GM23338 (cell line): ENCODE results near the gene MSL2. TPM values are rescaled to one million over a fixed set of nuclear protein-coding genes. Genes with fewer than 3 reads are reported as not detected.

ENCODE experiments used
- ATAC-seq: fragments of 200-7000 bp; cut with Tn5 transposase; 3 replicates; pipeline ENCODE4 v1.9.1; 2020
- DNase-seq: peaks from one replicate; pipeline ENCODE4 v3.0.0-alpha.2; 2015; ENCODE audit warnings: low spot score
- H2AFZ ChIP-seq: fragments of 200-600 bp; sonication (generic); 2 replicates; pipeline ENCODE4 v1.8.0; 2016; ENCODE audit warnings: antibody characterized with exemption, mild to moderate bottlenecking, moderate library complexity
- H3F3A ChIP-seq: fragments of 200-600 bp; sonication (generic); replicated peaks from 2 replicates; pipeline ENCODE4 v1.8.0; 2017; ENCODE audit warnings: antibody characterized with exemption, mixed run types, low read depth
- H3K27ac ChIP-seq: fragments of 200-600 bp; sonication (generic); 2 replicates; pipeline ENCODE4 v1.6.1; 2016; ENCODE audit warnings: low read depth
- H3K27me3 ChIP-seq: fragments of 200-600 bp; sonication (generic); 2 replicates; pipeline ENCODE4 v1.8.0; 2016; ENCODE audit warnings: mild to moderate bottlenecking, mixed run types, moderate library complexity; ENCODE audit not compliant: insufficient read depth
- H3K36me3 ChIP-seq: fragments of 200-600 bp; sonication (generic); 2 replicates; pipeline ENCODE4 v1.8.0; 2016; ENCODE audit warnings: mild to moderate bottlenecking; ENCODE audit not compliant: insufficient read depth
- H3K4me1 ChIP-seq: fragments of 200-600 bp; sonication (generic); 2 replicates; pipeline ENCODE4 v1.8.0; 2016; ENCODE audit warnings: mild to moderate bottlenecking, moderate library complexity; ENCODE audit not compliant: insufficient read depth
- H3K4me2 ChIP-seq: fragments of 200-600 bp; sonication (generic); 2 replicates; pipeline ENCODE4 v1.7.1; 2017; ENCODE audit warnings: mixed run types
- H3K4me3 ChIP-seq: fragments of 200-600 bp; sonication (generic); 2 replicates; pipeline ENCODE4 v1.6.1; 2016; ENCODE audit warnings: mixed run types
- H3K79me2 ChIP-seq: fragments of 200-600 bp; sonication (generic); replicated peaks from 2 replicates; pipeline ENCODE4 v1.8.0; 2017; ENCODE audit warnings: mild to moderate bottlenecking; ENCODE audit not compliant: insufficient read depth
- H3K9me2 ChIP-seq: fragments of 200-600 bp; sonication (generic); 2 replicates; pipeline ENCODE4 v1.8.0; 2017; ENCODE audit not compliant: insufficient read depth
- H4K20me1 ChIP-seq: fragments of 200-600 bp; sonication (generic); replicated peaks from 2 replicates; pipeline ENCODE4 v1.8.0; 2017; ENCODE audit warnings: mild to moderate bottlenecking; ENCODE audit not compliant: insufficient read depth
- H3K27ac Mint-ChIP-seq: 2 replicates; pipeline ENCODE4 v1.8.0; 2020; ENCODE audit warnings: inconsistent platforms, mild to moderate bottlenecking, moderate library complexity, mixed read lengths
- H3K27me3 Mint-ChIP-seq: 3 replicates; pipeline ENCODE4 v1.8.0; 2022; ENCODE audit warnings: low read depth, mild to moderate bottlenecking, moderate library complexity, mixed read lengths, inconsistent platforms; ENCODE audit not compliant: insufficient read depth, poor library complexity
- H3K36me3 Mint-ChIP-seq: 3 replicates; pipeline ENCODE4 v1.8.0; 2021; ENCODE audit warnings: low read depth, mild to moderate bottlenecking, inconsistent platforms, moderate library complexity, mixed read lengths
- H3K4me1 Mint-ChIP-seq: 3 replicates; pipeline ENCODE4 v1.8.0; 2020; ENCODE audit warnings: mild to moderate bottlenecking, inconsistent platforms, mixed read lengths
- H3K4me3 Mint-ChIP-seq: 3 replicates; pipeline ENCODE4 v1.8.0; 2021; ENCODE audit warnings: moderate library complexity, mild to moderate bottlenecking, inconsistent platforms, mixed read lengths
- H3K9me3 Mint-ChIP-seq: 3 replicates; pipeline ENCODE4 v1.8.0; 2020; ENCODE audit warnings: moderate library complexity, mild to moderate bottlenecking, inconsistent platforms, mixed read lengths
- CTCF ChIP-seq, 2 experiments: fragments of 200-600 bp in 1 of 2; sonication (generic) in 1 of 2; conservative IDR thresholded peaks; 2 replicates each; pipeline versions ENCODE4 v1.5.1 to v1.6.1; 2016 to 2017; ENCODE audit warnings: antibody characterized with exemption in 2 of 2, low read depth in 2 of 2, mild to moderate bottlenecking in 2 of 2, moderate library complexity in 1 of 2
- ETS1 ChIP-seq: IDR thresholded peaks from 2 replicates; pipeline ENCODE4 v1.6.1; 2016; ENCODE audit warnings: antibody characterized with exemption
- EZH2 ChIP-seq: fragments of 200-600 bp; sonication (generic); IDR thresholded peaks from one replicate; pipeline ENCODE4 v1.8.0; 2017; ENCODE audit warnings: antibody characterized with exemption, mild to moderate bottlenecking, low read depth; ENCODE audit not compliant: unreplicated experiment
- JUNB ChIP-seq: IDR thresholded peaks from one replicate; pipeline ENCODE4 v1.6.1; 2016; ENCODE audit warnings: antibody characterized with exemption; ENCODE audit not compliant: unreplicated experiment
- NANOG ChIP-seq: IDR thresholded peaks from 2 replicates; pipeline ENCODE4 v1.6.1; 2016; ENCODE audit warnings: antibody characterized with exemption, borderline replicate concordance
- POLR2AphosphoS5 ChIP-seq: IDR thresholded peaks from 2 replicates; pipeline ENCODE4 v1.6.1; 2016; ENCODE audit warnings: antibody characterized with exemption, low read depth
- REST ChIP-seq: IDR thresholded peaks from one replicate; pipeline ENCODE4 v1.6.1; 2018; ENCODE audit warnings: antibody characterized with exemption; ENCODE audit not compliant: unreplicated experiment
- STAT1 ChIP-seq: IDR thresholded peaks from one replicate; pipeline ENCODE4 v1.6.1; 2016; ENCODE audit warnings: antibody characterized with exemption; ENCODE audit not compliant: unreplicated experiment
- ZNF462 ChIP-seq: fragments of 250-450 bp; sonication (Bioruptor Pico); IDR thresholded peaks from 2 replicates; pipeline ENCODE4 v1.5.0; 2020; ENCODE audit warnings: mild to moderate bottlenecking, moderate library complexity
- polyA plus RNA-seq: library from polyadenylated mRNA; unstranded; fragments of >200 nt; fragmentation: Nextera tagmentation; extraction: Ambion mirVana; gene quantifications from 2 replicates; pipeline ENCODE4 v1.2.1, GENCODE V29; 2016
- total RNA-seq: library from RNA; depleted of rRNA; stranded (reverse); fragments of >200 nt; shearing (Covaris generic); gene quantifications from 2 replicates; pipeline ENCODE4 v1.2.3, GENCODE V29; 2014

MSL2 gene
- total and polyA plus RNA-seq, 2 experiments from 2014 or later: 7.5 to 50.6 TPM

- TF ChIP-seq ZNF462 (CRISPR knock-in tag): no peak
Observed at GRCh38 chr3:136114421-136114820, 81.7 kb downstream of the MSL2 start (continued).

GRCh38 chr3:136110481-136110880 lies 85.7 kb downstream of the MSL2 start:
- Histone ChIP-seq H3K4me2 (no peak overlapping the region), H2AFZ (no peak overlapping the region), H3K4me1 (no peaks in the 10 kb centered on the region), H3K9me2 (no peaks in the 10 kb centered on the region), H4K20me1 (no peaks in the 10 kb centered on the region), H3K36me3 (no peaks in the 10 kb centered on the region; the same call in 1 of the 2 replicates), H3F3A (no peaks in the 10 kb centered on the region), H3K79me2 (no peaks in the 10 kb centered on the region), H3K27ac (no peak overlapping the region), H3K27me3 (no peaks in the 10 kb centered on the region), H3K4me3 (no peak overlapping the region)
- H3K4me1 Mint-ChIP-seq: no peaks in the 10 kb centered on the region
- DNase-seq: no peak
- peaks cover 29% of the 10 kb centered on the region for H3K9me3 Mint-ChIP-seq
- no peak overlapping the region for H3K4me3 Mint-ChIP-seq
- peaks cover 30% of the 10 kb centered on the region; the same call in 2 of the 3 replicates for H3K36me3 Mint-ChIP-seq
- no peaks in the 10 kb centered on the region for H3K27me3 Mint-ChIP-seq
- H3K27ac Mint-ChIP-seq: no peak overlapping the region
- ATAC-seq: no peak
- TF ChIP-seq REST: no peak
- no peak for TF ChIP-seq CTCF (conservative IDR thresholded peaks at IDR 0.05; ENCODE audit: low read depth in 2 of 2)
- TF ChIP-seq NANOG: no peak
- no peak for TF ChIP-seq EZH2
- no peak for TF ChIP-seq JUNB
- no peak for TF ChIP-seq STAT1
- no peak for TF ChIP-seq ETS1
- TF ChIP-seq POLR2AphosphoS5: no peak
